Measurements from ENCODE around the gene ATF6B.

DNA sequence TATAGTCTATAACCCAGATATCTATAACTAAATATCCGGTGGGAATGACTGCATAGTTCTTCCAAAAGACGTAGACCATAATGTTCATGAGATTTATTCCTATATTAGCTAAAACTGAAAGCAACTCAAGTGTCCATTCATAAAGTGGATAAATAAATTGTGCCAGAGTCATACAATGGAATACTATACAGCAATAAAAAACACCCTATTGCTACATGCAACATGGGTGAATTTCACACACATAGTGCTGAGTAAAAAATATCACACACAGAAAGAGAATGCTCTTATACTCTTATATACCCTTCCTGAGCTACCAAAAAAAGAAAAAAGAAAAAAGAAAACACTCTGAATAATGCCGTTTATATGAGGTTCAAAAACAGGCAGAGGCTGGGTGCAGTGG, 25.8 kb downstream of the ATF6B start:
- TF ChIP-seq, protein P1, sequence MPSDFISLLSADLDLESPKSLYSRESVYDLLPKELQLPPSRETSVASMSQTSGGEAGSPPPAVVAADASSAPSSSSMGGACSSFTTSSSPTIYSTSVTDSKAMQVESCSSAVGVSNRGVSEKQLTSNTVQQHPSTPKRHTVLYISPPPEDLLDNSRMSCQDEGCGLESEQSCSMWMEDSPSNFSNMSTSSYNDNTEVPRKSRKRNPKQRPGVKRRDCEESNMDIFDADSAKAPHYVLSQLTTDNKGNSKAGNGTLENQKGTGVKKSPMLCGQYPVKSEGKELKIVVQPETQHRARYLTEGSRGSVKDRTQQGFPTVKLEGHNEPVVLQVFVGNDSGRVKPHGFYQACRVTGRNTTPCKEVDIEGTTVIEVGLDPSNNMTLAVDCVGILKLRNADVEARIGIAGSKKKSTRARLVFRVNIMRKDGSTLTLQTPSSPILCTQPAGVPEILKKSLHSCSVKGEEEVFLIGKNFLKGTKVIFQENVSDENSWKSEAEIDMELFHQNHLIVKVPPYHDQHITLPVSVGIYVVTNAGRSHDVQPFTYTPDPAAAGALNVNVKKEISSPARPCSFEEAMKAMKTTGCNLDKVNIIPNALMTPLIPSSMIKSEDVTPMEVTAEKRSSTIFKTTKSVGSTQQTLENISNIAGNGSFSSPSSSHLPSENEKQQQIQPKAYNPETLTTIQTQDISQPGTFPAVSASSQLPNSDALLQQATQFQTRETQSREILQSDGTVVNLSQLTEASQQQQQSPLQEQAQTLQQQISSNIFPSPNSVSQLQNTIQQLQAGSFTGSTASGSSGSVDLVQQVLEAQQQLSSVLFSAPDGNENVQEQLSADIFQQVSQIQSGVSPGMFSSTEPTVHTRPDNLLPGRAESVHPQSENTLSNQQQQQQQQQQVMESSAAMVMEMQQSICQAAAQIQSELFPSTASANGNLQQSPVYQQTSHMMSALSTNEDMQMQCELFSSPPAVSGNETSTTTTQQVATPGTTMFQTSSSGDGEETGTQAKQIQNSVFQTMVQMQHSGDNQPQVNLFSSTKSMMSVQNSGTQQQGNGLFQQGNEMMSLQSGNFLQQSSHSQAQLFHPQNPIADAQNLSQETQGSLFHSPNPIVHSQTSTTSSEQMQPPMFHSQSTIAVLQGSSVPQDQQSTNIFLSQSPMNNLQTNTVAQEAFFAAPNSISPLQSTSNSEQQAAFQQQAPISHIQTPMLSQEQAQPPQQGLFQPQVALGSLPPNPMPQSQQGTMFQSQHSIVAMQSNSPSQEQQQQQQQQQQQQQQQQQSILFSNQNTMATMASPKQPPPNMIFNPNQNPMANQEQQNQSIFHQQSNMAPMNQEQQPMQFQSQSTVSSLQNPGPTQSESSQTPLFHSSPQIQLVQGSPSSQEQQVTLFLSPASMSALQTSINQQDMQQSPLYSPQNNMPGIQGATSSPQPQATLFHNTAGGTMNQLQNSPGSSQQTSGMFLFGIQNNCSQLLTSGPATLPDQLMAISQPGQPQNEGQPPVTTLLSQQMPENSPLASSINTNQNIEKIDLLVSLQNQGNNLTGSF (CRISPR knock-in tag; IDR thresholded peaks at IDR 0.05): no peak
- TF ChIP-seq, protein P2, sequence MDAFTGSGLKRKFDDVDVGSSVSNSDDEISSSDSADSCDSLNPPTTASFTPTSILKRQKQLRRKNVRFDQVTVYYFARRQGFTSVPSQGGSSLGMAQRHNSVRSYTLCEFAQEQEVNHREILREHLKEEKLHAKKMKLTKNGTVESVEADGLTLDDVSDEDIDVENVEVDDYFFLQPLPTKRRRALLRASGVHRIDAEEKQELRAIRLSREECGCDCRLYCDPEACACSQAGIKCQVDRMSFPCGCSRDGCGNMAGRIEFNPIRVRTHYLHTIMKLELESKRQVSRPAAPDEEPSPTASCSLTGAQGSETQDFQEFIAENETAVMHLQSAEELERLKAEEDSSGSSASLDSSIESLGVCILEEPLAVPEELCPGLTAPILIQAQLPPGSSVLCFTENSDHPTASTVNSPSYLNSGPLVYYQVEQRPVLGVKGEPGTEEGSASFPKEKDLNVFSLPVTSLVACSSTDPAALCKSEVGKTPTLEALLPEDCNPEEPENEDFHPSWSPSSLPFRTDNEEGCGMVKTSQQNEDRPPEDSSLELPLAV (CRISPR knock-in tag; conservative IDR thresholded peaks at IDR 0.05; ENCODE audit: low read depth): no peak
- no peak for TF ChIP-seq SP4 (CRISPR knock-in tag; IDR thresholded peaks at IDR 0.05)
- TF ChIP-seq, protein P3, sequence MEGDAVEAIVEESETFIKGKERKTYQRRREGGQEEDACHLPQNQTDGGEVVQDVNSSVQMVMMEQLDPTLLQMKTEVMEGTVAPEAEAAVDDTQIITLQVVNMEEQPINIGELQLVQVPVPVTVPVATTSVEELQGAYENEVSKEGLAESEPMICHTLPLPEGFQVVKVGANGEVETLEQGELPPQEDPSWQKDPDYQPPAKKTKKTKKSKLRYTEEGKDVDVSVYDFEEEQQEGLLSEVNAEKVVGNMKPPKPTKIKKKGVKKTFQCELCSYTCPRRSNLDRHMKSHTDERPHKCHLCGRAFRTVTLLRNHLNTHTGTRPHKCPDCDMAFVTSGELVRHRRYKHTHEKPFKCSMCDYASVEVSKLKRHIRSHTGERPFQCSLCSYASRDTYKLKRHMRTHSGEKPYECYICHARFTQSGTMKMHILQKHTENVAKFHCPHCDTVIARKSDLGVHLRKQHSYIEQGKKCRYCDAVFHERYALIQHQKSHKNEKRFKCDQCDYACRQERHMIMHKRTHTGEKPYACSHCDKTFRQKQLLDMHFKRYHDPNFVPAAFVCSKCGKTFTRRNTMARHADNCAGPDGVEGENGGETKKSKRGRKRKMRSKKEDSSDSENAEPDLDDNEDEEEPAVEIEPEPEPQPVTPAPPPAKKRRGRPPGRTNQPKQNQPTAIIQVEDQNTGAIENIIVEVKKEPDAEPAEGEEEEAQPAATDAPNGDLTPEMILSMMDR (CRISPR knock-in tag; IDR thresholded peaks at IDR 0.05): no peak
- no peak for TF ChIP-seq MTA1 (CRISPR knock-in tag; IDR thresholded peaks at IDR 0.05; ENCODE audit: borderline replicate concordance)
- TF ChIP-seq PRMT3 (CRISPR knock-in tag; IDR thresholded peaks at IDR 0.05; ENCODE audit: borderline replicate concordance, low read depth): no peak
- TF ChIP-seq, protein P4, sequence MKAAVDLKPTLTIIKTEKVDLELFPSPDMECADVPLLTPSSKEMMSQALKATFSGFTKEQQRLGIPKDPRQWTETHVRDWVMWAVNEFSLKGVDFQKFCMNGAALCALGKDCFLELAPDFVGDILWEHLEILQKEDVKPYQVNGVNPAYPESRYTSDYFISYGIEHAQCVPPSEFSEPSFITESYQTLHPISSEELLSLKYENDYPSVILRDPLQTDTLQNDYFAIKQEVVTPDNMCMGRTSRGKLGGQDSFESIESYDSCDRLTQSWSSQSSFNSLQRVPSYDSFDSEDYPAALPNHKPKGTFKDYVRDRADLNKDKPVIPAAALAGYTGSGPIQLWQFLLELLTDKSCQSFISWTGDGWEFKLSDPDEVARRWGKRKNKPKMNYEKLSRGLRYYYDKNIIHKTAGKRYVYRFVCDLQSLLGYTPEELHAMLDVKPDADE (CRISPR knock-in tag; IDR thresholded peaks at IDR 0.05): no peak
- no peak for TF ChIP-seq HMG20B (CRISPR knock-in tag; conservative IDR thresholded peaks at IDR 0.05)
- no peak for TF ChIP-seq DR1 (CRISPR knock-in tag; IDR thresholded peaks at IDR 0.05)
- TF ChIP-seq, protein P5, sequence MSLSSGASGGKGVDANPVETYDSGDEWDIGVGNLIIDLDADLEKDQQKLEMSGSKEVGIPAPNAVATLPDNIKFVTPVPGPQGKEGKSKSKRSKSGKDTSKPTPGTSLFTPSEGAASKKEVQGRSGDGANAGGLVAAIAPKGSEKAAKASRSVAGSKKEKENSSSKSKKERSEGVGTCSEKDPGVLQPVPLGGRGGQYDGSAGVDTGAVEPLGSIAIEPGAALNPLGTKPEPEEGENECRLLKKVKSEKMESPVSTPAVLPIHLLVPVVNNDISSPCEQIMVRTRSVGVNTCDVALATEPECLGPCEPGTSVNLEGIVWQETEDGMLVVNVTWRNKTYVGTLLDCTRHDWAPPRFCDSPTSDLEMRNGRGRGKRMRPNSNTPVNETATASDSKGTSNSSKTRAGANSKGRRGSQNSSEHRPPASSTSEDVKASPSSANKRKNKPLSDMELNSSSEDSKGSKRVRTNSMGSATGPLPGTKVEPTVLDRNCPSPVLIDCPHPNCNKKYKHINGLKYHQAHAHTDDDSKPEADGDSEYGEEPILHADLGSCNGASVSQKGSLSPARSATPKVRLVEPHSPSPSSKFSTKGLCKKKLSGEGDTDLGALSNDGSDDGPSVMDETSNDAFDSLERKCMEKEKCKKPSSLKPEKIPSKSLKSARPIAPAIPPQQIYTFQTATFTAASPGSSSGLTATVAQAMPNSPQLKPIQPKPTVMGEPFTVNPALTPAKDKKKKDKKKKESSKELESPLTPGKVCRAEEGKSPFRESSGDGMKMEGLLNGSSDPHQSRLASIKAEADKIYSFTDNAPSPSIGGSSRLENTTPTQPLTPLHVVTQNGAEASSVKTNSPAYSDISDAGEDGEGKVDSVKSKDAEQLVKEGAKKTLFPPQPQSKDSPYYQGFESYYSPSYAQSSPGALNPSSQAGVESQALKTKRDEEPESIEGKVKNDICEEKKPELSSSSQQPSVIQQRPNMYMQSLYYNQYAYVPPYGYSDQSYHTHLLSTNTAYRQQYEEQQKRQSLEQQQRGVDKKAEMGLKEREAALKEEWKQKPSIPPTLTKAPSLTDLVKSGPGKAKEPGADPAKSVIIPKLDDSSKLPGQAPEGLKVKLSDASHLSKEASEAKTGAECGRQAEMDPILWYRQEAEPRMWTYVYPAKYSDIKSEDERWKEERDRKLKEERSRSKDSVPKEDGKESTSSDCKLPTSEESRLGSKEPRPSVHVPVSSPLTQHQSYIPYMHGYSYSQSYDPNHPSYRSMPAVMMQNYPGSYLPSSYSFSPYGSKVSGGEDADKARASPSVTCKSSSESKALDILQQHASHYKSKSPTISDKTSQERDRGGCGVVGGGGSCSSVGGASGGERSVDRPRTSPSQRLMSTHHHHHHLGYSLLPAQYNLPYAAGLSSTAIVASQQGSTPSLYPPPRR (CRISPR knock-in tag; IDR thresholded peaks at IDR 0.05; ENCODE audit: borderline replicate concordance): no peak
- TF ChIP-seq ZNF207 (IDR thresholded peaks at IDR 0.05; ENCODE audit: borderline replicate concordance): no peak

Data from HepG2 (cell line).